ENCODE measurements around the gene GRAP2. TPM values are rescaled to one million over a fixed set of nuclear protein-coding genes. Genes with fewer than 3 reads are reported as not detected.

GRAP2 gene
- total RNA-seq, 1 experiment from 2014 or later, result 0.42 TPM

GRCh38 chr22:40002935-40003715, 102.2 kb downstream of the GRAP2 start:
- ATAC-seq, result no peak
- POLR2A ChIA-PET, result no interaction called here
- no peak for TF ChIP-seq EZH2phosphoT487 (IDR thresholded peaks at IDR 0.05; ENCODE audit: borderline replicate concordance)
- TF ChIP-seq SIN3A (IDR thresholded peaks at IDR 0.05; ENCODE audit: low read depth), result no peak
- TF ChIP-seq FOSL1 (IDR thresholded peaks at IDR 0.05; ENCODE audit: low read depth), result no peak
- no peak for TF ChIP-seq ZBTB33 (IDR thresholded peaks at IDR 0.05; ENCODE audit: extremely low read depth, insufficient replicate concordance, low read length)
- no peak for TF ChIP-seq CEBPB (IDR thresholded peaks at IDR 0.05; ENCODE audit: low read depth)
- TF ChIP-seq YY1 (IDR thresholded peaks at IDR 0.05; ENCODE audit: extremely low read depth, insufficient replicate concordance, low read depth, low read length), result no peak
- TF ChIP-seq ZNF274 (IDR thresholded peaks at IDR 0.05; ENCODE audit: low read depth, low read length), result no peak
- no peak for TF ChIP-seq MAX (IDR thresholded peaks at IDR 0.05)
- no peak for TF ChIP-seq EZH2 (IDR thresholded peaks at IDR 0.05)
- TF ChIP-seq ATF3 (IDR thresholded peaks at IDR 0.05), result no peak
- no peak for TF ChIP-seq SRF (IDR thresholded peaks at IDR 0.05; ENCODE audit: low read depth)
- Histone ChIP-seq H3K4me1 (ENCODE audit: control insufficient read depth in 1 of 2, insufficient read depth in 2 of 2, low read length in 2 of 2) (peaks cover 5 to 11% of the 10 kb centered on the region in 2 experiments; a peak in 2 of 4 replicates), H3K9me3 (ENCODE audit: control insufficient read depth in 1 of 2, insufficient read depth in 1 of 2, low read depth in 1 of 2, low read length in 2 of 2) (no peaks in the 10 kb centered on the region), H3K27me3 (ENCODE audit: insufficient read depth, low read length) (no peaks in the 10 kb centered on the region), H3K79me2 (ENCODE audit: insufficient read depth, low read length) (peaks cover 63% of the 10 kb centered on the region), H4K20me1 (ENCODE audit: insufficient read depth) (no peaks in the 10 kb centered on the region), H3K27ac (ENCODE audit: low read depth, low read length) (no peak overlapping the region), H3K9me2 (ENCODE audit: insufficient read depth) (no peaks in the 10 kb centered on the region), H3K9ac (ENCODE audit: low read length) (no peak overlapping the region), H3K36me3 (ENCODE audit: control insufficient read depth in 1 of 2, insufficient read depth in 2 of 2, low read length in 2 of 2) (0 out of 4 replicates have a peak, but pooled peaks cover 2 to 6% of the 10 kb centered on the region in 2 experiments), H3K4me2 (ENCODE audit: low read length) (no peak overlapping the region), H2AFZ (ENCODE audit: low read depth, low read length, poor library complexity, severe bottlenecking) (no peak overlapping the region), H3K4me3 (replicated peaks in 1 of 2; ENCODE audit: low read depth in 1 of 2, low read length in 2 of 2) (no peak overlapping the region)
- CTCF ChIA-PET, result no interaction called here
- no peak for DNase-seq (ENCODE audit: low read depth, low spot score)
- RAD21 ChIA-PET (ENCODE audit: low non-redundant PET in 1 of 2, low total read pairs in 2 of 2, uncharacterized antibody in 2 of 2, unreplicated experiment in 2 of 2), result no interaction called here
- intact Hi-C loops (cut with micrococcal nuclease), result no loop called here
- no TSS peak for BruUV-seq (replicated peaks)
